ENCODE data around the gene CCDC197. TPM values are rescaled to one million over a fixed set of nuclear protein-coding genes. Genes with fewer than 3 reads are reported as not detected.

The CCDC197 gene
- total RNA-seq, 1 donor from 2014 or later = not detected

- intact Hi-C loops (cut with micrococcal nuclease) = loop anchor here (1.0 kb wide), 5 partner anchors 13 to 105 kb away; partner anchors contain the start of genes DDX24 and IFI27L1
These were observed 20.5 kb upstream of the CCDC197 start, which contains the start of gene ASB2 for GRCh38 chr14:93976477-93977057. TSS of gene ASB2 (minus strand) at chr14:93976570. CDS start at chr14:93964539, 12,031 bp downstream.

- intact Hi-C loops (cut with micrococcal nuclease) = no loop called here
These were observed 19.9 kb upstream of the CCDC197 start for GRCh38 chr14:93977171-93977570.

DNA sequence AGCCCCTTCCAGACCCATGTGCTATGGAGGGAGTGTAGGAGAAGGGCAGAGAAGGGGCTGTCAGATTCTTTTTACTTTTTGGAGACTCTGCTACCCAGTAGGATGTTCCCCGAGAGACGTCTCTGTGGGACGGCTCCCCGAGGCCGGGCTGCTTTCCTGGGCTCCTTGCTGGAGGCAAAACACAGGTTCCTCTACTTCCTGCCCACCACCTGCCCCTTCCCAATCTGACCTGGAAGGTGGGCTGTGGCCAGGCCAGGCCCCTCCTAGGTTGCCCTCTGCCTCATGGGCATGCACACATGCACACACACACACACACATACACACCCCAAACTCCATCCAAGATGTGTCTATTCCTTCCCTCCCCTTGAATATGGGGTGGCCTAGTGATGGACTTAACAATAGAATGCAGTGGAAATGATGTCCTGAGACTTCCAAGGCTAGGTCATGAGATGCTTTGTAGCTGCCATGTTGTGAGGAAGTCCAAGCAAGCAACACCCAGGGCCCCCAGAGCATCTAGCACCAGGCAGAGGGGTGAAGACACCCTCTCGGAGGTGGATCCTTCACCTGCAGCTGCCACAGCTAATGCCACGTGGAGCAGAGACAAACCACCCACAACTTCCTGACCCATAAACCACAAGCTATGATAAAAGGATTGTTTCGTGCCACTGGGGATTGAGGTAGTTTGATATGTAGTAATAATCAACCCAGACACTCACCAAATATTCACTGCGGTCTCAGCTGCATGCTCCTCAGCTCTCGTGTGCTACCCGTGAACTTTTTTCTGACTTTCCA lies 19.1 kb upstream of the CCDC197 start:
- intact Hi-C loops (cut with micrococcal nuclease) = loop anchor here (1.0 kb wide), 3 partner anchors 8 to 48 kb away; partner anchors contain the start of gene OTUB2

GRCh38 chr14:93978735-93979134 lies 18.4 kb upstream of the CCDC197 start:
- intact Hi-C loops (cut with micrococcal nuclease) = loop anchor here (1.0 kb wide), 3 partner anchors 8 to 48 kb away; partner anchors contain the start of gene OTUB2

DNA sequence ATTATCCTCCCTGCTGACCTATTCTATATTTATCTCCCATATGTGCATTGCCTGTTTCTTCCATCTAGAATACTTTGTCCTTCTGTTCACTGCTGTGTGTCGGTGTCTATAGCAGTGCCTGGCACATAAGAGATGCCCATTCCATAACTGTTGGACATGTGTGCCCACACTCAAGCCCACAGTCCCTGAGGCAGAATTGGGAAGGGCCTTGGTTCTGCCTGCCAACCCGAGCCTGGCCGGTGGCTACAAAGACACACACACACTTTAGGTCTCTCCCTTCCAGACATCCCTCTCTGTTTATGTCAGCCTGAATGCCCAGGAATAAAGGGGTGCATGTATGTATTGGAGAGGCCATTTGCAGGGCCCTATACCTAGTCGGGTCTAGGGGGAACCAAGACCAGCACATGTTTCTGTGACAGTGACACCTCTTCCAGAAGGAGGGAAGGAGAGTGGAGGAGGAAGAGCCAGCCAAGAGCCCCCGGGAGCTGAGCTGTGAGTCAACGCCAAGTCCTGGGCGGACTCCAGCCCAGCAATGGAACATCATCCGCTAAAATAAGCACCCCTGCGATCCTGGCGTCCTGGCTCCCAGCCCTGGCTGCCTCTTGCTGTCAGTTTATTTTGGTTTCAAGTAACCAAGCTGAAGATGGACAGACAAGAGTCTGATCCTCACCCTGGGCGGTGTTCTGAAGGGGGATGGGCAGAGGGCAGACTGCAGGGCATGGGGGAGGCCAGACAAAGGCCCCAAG lies 16.5 kb upstream of the CCDC197 start:
- intact Hi-C loops (cut with micrococcal nuclease) = no loop called here

DNA sequence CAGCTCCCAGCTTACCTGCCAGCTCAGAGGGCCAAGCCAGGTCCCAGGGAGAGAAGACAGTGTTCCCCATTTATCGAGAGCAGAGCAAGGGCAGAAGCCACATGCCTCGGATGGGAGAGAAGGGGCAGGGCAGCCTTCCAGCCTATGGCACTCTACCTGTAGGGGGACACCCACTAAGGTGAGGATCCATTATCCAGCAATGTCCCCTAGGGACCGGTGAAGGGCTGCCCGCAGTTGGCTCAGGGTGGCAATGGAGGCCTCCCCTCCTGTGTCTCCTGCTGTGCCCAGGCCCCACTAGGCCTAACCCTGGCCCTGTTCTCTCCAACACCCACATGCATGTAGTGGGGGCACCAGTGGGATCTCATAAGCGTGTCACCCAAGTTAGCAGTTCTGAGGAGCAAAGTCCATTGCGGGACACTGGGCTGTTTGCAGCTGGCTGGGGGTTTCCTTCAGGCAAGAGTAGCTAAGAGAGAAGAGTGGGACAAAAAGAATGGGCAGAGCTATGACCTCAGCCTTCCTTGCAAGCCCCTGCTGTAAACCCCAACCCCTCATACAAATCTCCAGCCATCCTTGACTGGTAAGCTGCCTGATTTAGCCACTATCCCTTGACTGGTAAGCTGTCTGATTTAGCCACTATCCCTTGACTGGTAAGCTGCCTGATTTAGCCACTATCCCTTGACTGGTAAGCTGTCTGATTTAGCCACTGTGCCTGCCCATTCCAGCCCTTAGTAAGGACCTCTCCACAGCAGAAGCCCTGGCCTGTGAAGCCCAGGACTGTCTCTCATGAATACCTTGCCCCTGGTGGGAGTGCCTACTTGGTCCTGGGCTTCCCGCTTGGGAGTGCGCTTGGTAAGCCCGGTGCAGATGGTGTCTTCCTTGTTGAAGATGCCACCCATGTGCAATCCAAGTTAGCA lies 15.5 kb upstream of the CCDC197 start:
- intact Hi-C loops (cut with micrococcal nuclease) = no loop called here

DNA sequence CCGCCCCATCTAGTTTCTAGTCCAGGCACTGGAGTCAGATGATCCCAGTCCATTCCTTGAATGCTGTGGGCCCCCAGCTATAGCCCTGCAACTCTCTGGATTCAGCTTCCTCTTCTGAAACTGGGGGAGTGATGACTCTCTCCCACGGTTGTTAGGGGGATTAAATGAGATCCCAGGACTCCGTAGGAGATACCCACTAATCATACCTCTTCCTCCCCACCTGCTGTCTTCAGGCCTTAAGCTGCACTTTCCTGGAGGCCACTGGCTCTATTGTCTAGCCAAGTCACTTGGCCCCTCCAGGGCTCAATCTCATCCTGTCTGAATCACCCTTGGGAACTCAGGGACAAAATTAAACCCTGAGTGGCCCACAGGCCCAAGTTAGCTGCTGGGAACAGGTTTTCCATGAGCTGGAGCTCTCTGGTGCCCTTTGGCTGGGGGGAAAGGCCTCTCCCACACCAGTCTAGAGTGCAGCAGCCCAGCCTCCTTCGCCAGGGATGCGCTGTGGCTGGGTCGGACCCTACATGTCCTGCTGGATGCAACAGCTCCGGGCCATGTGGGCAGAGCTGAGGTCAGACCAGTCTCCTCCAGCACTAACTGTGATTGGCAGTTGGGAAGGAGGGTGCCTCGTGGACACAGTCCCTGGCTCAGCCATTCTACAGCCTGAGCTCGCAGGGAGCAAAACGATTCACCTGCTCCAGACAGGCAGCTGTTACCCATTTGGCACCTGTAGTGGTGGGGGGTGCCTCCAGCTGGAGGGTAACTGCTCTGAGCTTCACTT lies 14.7 kb upstream of the CCDC197 start:
- intact Hi-C loops (cut with micrococcal nuclease) = no loop called here

- intact Hi-C loops (cut with micrococcal nuclease) = no loop called here
These were observed 13.0 kb upstream of the CCDC197 start for GRCh38 chr14:93984070-93984469.

- intact Hi-C loops (cut with micrococcal nuclease) = no loop called here
These were observed 12.1 kb upstream of the CCDC197 start for GRCh38 chr14:93984987-93985410.

- intact Hi-C loops (cut with micrococcal nuclease) = no loop called here
These were observed 10.1 kb upstream of the CCDC197 start for GRCh38 chr14:93986955-93987354.

DNA sequence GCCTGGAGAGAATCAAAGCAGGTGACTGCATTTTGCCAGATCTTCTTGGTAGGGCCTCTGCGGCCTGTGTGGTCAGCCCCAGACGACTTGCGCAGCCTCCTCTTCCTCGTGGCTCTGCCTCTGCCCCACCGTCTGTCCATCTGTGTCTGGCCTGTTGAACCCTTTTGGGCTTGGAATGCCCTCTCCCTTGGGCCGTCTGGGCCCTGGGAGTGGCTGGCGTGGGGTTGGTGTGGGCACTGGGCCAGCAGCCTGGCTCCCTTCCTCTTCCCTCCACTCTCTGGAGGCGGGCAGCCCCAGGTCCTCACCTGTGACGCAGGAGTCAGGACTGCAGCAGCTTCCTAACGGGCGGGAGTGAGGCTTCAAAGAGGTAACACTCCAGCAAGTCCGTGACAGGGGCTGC lies 9.7 kb upstream of the CCDC197 start:
- intact Hi-C loops (cut with micrococcal nuclease) = no loop called here

GRCh38 chr14:93987815-93988476 lies 9.2 kb upstream of the CCDC197 start:
- intact Hi-C loops (cut with micrococcal nuclease) = no loop called here

DNA sequence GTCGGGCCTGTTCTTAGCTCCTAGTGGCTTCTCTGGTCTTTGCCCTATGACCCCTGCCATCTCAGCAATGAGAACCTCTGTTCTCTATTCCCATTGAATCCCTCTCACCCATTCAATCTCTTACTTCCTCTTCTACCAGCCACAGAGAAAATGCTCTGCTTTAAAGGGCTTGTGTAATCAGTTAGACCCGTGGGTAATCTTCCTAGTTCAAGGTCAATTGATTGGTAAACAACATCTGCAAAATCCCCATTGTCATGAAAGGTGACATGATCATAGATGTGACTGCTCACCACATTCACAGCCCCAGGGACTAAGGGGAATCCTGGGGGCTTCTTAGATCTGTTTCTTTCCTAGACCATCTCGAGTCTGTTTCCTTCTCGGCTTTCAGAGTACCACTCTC lies 7.2 kb upstream of the CCDC197 start:
- intact Hi-C loops (cut with micrococcal nuclease) = no loop called here

DNA sequence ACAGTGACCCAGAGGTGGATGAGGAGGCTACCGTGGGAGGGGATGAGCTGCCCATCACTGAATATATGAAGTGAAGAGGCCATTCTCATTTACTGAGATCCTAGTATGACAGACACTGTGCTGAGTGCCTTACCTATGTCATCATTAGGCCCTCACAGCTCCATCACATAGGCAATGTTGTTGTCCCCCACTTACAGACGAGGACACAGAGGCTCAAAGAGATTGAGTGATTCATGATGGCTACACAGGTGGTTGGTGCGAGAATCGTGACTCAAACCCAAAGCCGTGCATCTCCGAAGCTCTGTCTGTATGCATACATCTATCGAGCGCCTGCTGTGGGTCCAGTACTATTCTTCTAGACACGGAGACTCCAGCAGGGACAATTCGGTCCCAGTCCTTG lies 5.9 kb upstream of the CCDC197 start:
- intact Hi-C loops (cut with micrococcal nuclease) = no loop called here

DNA sequence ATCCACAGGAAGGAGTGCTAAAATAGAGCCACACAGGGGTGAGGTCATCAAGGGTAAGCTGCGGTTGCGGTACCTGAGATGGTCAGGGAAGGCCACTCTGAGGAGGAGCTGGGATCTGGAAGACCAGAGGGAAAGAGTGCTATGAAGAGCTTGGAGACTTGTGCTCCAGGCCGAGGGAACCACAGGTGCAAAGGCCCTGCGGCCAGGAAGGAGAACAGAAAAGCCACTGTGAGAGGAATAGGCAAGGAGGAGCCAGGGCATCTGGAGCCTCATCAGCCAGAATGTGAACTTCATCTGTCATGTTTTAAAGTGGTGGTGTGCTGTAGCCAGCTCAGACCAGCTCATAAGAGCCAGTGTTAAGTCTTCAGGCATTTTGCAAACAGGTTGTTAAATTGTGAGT lies 5.5 kb upstream of the CCDC197 start:
- intact Hi-C loops (cut with micrococcal nuclease) = no loop called here

GRCh38 chr14:93993382-93993781 lies 3.7 kb upstream of the CCDC197 start:
- intact Hi-C loops (cut with micrococcal nuclease) = no loop called here

DNA sequence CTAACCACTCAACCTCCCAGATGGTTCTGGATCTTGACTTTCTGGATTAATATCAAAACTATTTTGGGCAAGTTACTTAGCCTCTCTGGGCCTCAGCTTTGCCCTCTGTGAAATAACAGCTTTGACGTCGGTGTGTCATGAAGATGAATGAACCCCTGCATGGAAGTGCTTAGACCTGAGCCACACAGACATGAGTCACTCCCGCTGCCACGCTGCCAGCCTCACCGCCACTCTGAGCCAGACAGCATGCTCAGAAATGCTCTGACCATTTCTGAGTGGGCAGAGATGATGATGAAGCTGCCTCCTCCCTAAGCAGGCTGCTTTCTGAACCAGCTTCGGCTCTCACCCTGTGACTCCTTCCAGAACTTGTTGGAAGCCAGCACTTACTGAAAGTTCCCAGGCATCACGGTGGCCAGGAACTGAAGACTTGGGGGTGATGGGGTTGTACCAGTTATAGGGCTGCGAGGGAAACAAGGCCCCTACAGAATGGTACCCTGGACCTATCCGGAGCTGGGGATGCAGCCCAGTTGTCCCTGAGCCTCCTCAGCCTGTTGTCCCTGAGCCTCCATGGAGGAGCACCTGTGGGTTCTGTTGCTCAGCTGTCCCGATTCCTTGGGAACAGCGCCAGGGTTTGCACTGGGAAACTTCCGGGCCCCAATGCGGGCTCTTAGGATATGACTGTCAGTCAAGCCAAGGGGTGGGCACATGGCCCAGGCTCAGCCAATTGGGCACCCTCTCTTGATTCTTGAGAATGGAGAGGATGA lies 2.0 kb upstream of the CCDC197 start:
- intact Hi-C loops (cut with micrococcal nuclease) = no loop called here

- intact Hi-C loops (cut with micrococcal nuclease) = no loop called here
These were observed 888 bp upstream of the CCDC197 start for GRCh38 chr14:93996130-93996695.
